Transverse colon (tissue), 4 donors: ENCODE results near the gene OLFML2A. TPM values are rescaled to one million over a fixed set of nuclear protein-coding genes. Genes with fewer than 3 reads are reported as not detected.
"Not testable (repeated sequence)": the region's sequence is repeated elsewhere in the genome, so short reads cannot be mapped to it uniquely, and the experiment has no call there.

ENCODE experiments used
- DNase-seq: peaks from one replicate; pipeline ENCODE4 v3.0.0-alpha.2; 2019
- H3K27ac ChIP-seq, 4 donors: fragments of 200-600 bp; sonication (generic); 2 replicates each; pipeline ENCODE4 v1.5.1; 2016 to 2018; ENCODE audit warnings: inconsistent platforms in 4 of 4
- H3K27me3 ChIP-seq: fragments of 200-600 bp; sonication (generic); 2 replicates; pipeline ENCODE4 v1.5.1; 2017; ENCODE audit warnings: inconsistent platforms
- H3K36me3 ChIP-seq, 4 donors: fragments of 200-600 bp; sonication (generic); 2 replicates each; pipeline ENCODE4 v1.5.1; 2017 to 2019; ENCODE audit warnings: inconsistent platforms in 4 of 4
- H3K4me1 ChIP-seq, 4 donors: fragments of 200-600 bp; sonication (generic); 2 replicates each; pipeline ENCODE4 v1.5.1; 2017 to 2020; ENCODE audit warnings: inconsistent platforms in 4 of 4
- H3K4me3 ChIP-seq, 4 donors: fragments of 200-600 bp; sonication (generic); 1 replicate in 1 of 4; 2 replicates in 3 of 4; pipeline versions ENCODE4 v1.5.1 to v1.6.1; 2017 to 2019; ENCODE audit warnings: inconsistent platforms in 4 of 4
- H3K9me3 ChIP-seq, 2 donors: fragments of 200-600 bp; sonication (generic); 2 replicates each; pipeline ENCODE4 v1.5.1; 2017 to 2019; ENCODE audit warnings: inconsistent platforms in 2 of 2
- EP300 ChIP-seq: sonication (generic); formaldehyde crosslinking; IDR thresholded peaks from one replicate; pipeline ENCODE4 v1.6.1; 2017; ENCODE audit warnings: antibody characterized with exemption, low read depth
- POLR2A ChIP-seq: fragments of 450-650 bp; IDR thresholded peaks from one replicate; pipeline ENCODE4 v1.6.1; 2016; ENCODE audit warnings: antibody characterized with exemption, mild to moderate bottlenecking, moderate library complexity
- POLR2AphosphoS5 ChIP-seq, 3 donors: sonication (generic); formaldehyde crosslinking; IDR thresholded peaks; one replicate each; pipeline ENCODE4 v1.6.1; 2016; ENCODE audit warnings: antibody characterized with exemption in 3 of 3
- WGBS, 2 donors: methylation state at CpG; one replicate each; pipeline ENCODE4 v1.1.5; 2018; ENCODE audit warnings: low coverage in 1 of 2; 5-methylcytosine and 5-hydroxymethylcytosine counted together
- in situ Hi-C, 4 donors: fragments of 200-750 bp; cut with MboI; loops; one replicate each; pipeline versions ENCODE4 v1.15.0 to v1.15.1; 2017; ENCODE audit warnings: low sequenced_read_pairs in 3 of 4, low pct_ligation_motif_present in 1 of 4, low pct_unique_long_range_greater_than_20kb in 1 of 4
- intact Hi-C: fragments of 100-400 bp; cut with DNase I; formaldehyde crosslinking; loops from one replicate; pipeline ENCODE4 v1.15.1; 2023; ENCODE audit warnings: low total_unique reads
- total RNA-seq, 4 donors: library from RNA; depleted of rRNA; stranded (reverse); fragments of >200 nt; gene quantifications; one replicate each; pipeline ENCODE4 v1.1.0, GENCODE V29; 2016
- TF ChIP-seq, protein P1 (sequence below), 5 experiments: fragments of 200-600 bp in 3 of 5; fragments of 450-650 bp in 2 of 5; sonication (generic) in 3 of 5; IDR thresholded peaks; 1 replicate in 2 of 5; 2 replicates in 3 of 5; pipeline ENCODE4 v1.5.1; 2016 to 2017; ENCODE audit warnings: antibody characterized with exemption in 5 of 5, inconsistent platforms in 3 of 5, mild to moderate bottlenecking in 2 of 5, moderate library complexity in 1 of 5

OLFML2A gene
- total RNA-seq: 10 to 100 TPM in 3 of 4 donors, 1 to 10 TPM in 1; 9.4 to 59.1 (median 16.0) TPM

DNA sequence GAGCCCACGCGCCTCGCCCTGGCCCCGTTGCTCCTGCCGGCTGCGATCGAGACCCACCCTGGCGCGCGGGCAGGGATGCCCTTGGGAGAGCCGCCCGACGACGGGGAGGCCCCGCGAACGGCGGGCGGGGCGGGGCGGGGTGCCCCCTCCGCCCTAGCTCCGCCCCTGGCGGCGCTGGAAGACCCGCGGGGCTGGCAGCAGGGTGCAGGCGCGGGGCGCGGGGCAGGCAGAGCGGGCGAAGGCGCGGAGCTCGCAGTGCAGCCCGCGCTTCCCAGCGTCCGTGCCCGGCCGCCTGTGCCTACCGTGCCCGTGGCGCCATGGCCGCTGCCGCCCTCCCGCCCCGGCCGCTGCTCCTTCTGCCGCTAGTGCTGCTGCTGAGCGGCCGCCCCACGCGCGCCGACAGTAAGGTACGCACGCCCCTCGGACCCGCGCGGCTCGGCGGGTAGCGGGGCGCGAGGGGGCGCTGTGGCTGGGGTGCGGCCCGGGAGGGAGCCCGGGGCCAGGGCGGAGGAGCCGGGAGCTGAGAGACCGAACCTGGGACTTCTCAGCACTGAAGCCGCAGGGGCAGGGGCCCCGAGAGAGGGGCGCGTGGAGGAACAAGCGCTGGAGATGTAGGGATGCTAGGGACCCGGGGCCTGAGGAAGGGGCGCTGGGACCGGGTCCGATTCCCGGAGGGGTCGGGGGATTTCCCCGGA is at the start of gene OLFML2A:
OLFML2A (plus strand) TSS at position 180 of the 695 bp plus-strand sequence; CDS start at position 318, 138 bp downstream.
- Histone ChIP-seq H3K4me3 (peak within 1 kb of the TSS; percentile 55 to 66 (median 60)), H3K4me1 (peaks cover 3 to 39% (median 21%) of the 10 kb centered on the region in 4 donors), H3K36me3 (no peaks in the 10 kb centered on the region), H3K9me3 (no peaks in the 10 kb centered on the region), H3K27me3 (peaks cover 26% of the 10 kb centered on the region), H3K27ac (peak within 1 kb of the TSS; percentile 43 to 85 (median 80))
- intact Hi-C loops: loop anchor here (10.0 kb wide), 1 partner anchor 1038 kb away; no protein-coding TSS in a partner anchor
- DNase-seq: peak; percentile 26
- in situ Hi-C loops: loop anchor here (5.0 to 25.0 kb wide), 4 partner anchors 75 to 598 kb away; partner anchors contain the start of genes SCAI (in 3 of the 4) and WDR38 (in 1 of the 4)
- 2% methylated on average over 66 of the region's 87 CpGs; no CpG with 5 or more reads in 1 of the 2 donors for WGBS, 2 donors
- TF ChIP-seq POLR2A (no peak), EP300 (no peak)
- TF ChIP-seq, protein P1, sequence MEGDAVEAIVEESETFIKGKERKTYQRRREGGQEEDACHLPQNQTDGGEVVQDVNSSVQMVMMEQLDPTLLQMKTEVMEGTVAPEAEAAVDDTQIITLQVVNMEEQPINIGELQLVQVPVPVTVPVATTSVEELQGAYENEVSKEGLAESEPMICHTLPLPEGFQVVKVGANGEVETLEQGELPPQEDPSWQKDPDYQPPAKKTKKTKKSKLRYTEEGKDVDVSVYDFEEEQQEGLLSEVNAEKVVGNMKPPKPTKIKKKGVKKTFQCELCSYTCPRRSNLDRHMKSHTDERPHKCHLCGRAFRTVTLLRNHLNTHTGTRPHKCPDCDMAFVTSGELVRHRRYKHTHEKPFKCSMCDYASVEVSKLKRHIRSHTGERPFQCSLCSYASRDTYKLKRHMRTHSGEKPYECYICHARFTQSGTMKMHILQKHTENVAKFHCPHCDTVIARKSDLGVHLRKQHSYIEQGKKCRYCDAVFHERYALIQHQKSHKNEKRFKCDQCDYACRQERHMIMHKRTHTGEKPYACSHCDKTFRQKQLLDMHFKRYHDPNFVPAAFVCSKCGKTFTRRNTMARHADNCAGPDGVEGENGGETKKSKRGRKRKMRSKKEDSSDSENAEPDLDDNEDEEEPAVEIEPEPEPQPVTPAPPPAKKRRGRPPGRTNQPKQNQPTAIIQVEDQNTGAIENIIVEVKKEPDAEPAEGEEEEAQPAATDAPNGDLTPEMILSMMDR (IDR thresholded peaks at IDR 0.05): peak in 3 of 5 experiments; percentile 24 to 31 (median 30)

DNA sequence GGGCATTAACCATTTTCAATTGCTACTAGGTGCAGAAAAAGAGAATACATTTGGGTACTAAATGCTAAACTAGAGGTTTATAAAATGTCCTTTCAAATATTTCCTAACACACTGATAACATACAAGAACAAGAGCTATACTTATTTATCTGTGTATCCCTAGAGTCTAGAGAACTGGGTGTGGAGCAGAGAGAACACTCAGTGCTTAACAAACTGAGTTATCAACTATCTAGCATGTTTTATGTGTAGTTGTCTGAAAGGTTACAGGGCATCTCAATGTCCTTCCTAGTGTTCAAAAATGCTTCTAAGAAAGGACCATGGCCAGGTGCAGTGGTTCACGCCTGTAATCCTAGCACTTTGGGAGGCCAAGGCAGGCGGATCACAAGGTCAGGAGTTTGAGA is 46.2 kb upstream of the OLFML2A start:
- Histone ChIP-seq H3K4me3 (no peak overlapping the region), H3K27ac (peak overlapping the region in 3 of 4 donors; percentile 4 to 48 (median 32)), H3K4me1 (peaks cover 6 to 22% (median 19%) of the 10 kb centered on the region in 4 donors), H3K9me3 (no peaks in the 10 kb centered on the region), H3K36me3 (no peaks in the 10 kb centered on the region), H3K27me3 (no peaks in the 10 kb centered on the region)
- intact Hi-C loops: no loop called here
- WGBS, 2 donors: 85 to 100% methylated on average over 1 to 2 of the region's 2 CpGs
- DNase-seq: no peak
- TF ChIP-seq EP300: no peak
- no peak for TF ChIP-seq POLR2AphosphoS5 (IDR thresholded peaks at IDR 0.05)
- TF ChIP-seq, protein P1 (IDR thresholded peaks at IDR 0.05): no peak
- no peak for TF ChIP-seq POLR2A
- in situ Hi-C loops: no loop called here

DNA sequence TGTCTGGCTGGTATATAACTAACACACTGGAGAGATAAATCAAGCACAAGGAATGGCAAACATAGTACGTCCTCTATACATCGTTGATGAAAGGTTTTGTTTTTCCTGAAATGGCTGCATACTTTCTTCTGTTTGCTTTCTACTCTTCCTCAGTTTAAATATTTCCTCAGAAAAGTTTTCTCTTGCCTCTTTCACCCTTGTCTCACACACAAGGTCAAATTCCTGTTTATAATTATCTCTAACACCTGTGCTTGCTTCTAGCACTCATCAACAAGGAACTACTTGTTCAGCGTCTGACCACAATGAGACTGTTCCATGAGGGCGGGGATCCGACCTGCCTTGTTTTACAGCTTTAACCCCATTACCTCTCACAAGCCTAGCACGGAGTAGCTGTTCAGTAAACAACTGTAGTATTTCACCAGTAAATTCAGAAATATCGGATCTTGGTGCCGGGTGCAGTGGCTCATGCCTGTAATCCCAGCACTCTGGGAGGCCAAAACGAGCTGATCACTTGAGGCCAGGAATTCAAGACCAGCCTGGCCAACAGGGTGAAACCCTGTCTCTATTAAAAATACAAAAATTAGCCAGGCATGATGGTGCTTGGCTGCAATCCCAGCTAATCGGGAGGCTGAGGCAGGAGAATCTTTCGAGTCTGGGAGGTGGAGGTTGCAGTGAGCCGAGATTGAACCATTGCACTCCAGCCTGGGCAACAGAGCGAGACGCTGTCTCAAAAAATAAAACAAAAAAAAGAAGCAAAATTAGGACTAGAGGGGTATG is 42.8 kb upstream of the OLFML2A start:
- peaks cover 6 to 25% (median 19%) of the 10 kb centered on the region in 4 donors for H3K4me1 ChIP-seq
- in situ Hi-C loops (no loop called here), intact Hi-C loops (no loop called here)
- WGBS, 2 donors: 39 to 64% methylated on average over 7 to 14 of the region's 14 CpGs
- no peaks in the 10 kb centered on the region for H3K27me3 ChIP-seq
- H3K27ac ChIP-seq: peak overlapping the region; percentile 75 to 82 (median 78)
- TF ChIP-seq, protein P1 (IDR thresholded peaks at IDR 0.05): no peak
- TF ChIP-seq POLR2A (no peak), POLR2AphosphoS5 (IDR thresholded peaks at IDR 0.05) (peak in 2 of 3 donors; percentile 57 to 66), EP300 (peak; percentile 35)
- no peak overlapping the region for H3K4me3 ChIP-seq
- H3K9me3 ChIP-seq: no peaks in the 10 kb centered on the region
- H3K36me3 ChIP-seq: no peaks in the 10 kb centered on the region
- peak; percentile 77 for DNase-seq

- intact Hi-C loops, in situ Hi-C loops: not testable (repeated sequence)
Measured at GRCh38 chr9:124734741-124735083, 42.2 kb upstream of the OLFML2A start.

More at GRCh38 chr9:124734741-124735083, 42.2 kb upstream of the OLFML2A start:
- not testable (repeated sequence) for H3K9me3 ChIP-seq, H3K27me3 ChIP-seq, H3K36me3 ChIP-seq, H3K4me3 ChIP-seq, DNase-seq
- Histone ChIP-seq H3K4me1 (peaks cover 6 to 25% (median 19%) of the 10 kb centered on the region in 4 donors), H3K27ac (peak overlapping the region; percentile 75 to 82 (median 78))
- whole genome bisulfite sequencing, 2 donors: 87% methylated on average over 7 of the region's 7 CpGs; no CpG with 5 or more reads in 1 of the 2 donors
